Measurements from ENCODE around the gene CALCB. TPM values are rescaled to one million over a fixed set of nuclear protein-coding genes. Genes with fewer than 3 reads are reported as not detected.

The CALCB gene
- total RNA-seq, 1 donor from 2014 or later, result not detected

- Mint-ChIP-seq H3K9me3 (peaks cover 6% of the 10 kb centered on the region), H3K36me3 (no peaks in the 10 kb centered on the region), H3K27ac (no peak overlapping the region), H3K27me3 (peaks cover 20% of the 10 kb centered on the region), H3K4me3 (no peak overlapping the region), H3K4me1 (ENCODE audit: unreplicated experiment) (no peaks in the 10 kb centered on the region)
- no peak for DNase-seq (ENCODE audit: extremely low spot score, unreplicated experiment)
- TF ChIP-seq CTCF (conservative IDR thresholded peaks at IDR 0.05), result no peak
These were observed 18.2 kb downstream of the CALCB start for GRCh38 chr11:15091625-15092024.

GRCh38 chr11:15093432-15093831 is 20.0 kb downstream of the CALCB start:
- DNase-seq (ENCODE audit: extremely low spot score, unreplicated experiment), result no peak
- Mint-ChIP-seq H3K4me1 (ENCODE audit: unreplicated experiment) (no peaks in the 10 kb centered on the region), H3K27me3 (peaks cover 23% of the 10 kb centered on the region), H3K27ac (no peak overlapping the region), H3K4me3 (no peak overlapping the region), H3K9me3 (no peaks in the 10 kb centered on the region), H3K36me3 (no peaks in the 10 kb centered on the region)
- no peak for TF ChIP-seq CTCF (conservative IDR thresholded peaks at IDR 0.05)

- no peaks in the 10 kb centered on the region for H3K4me1 Mint-ChIP-seq (ENCODE audit: unreplicated experiment)
- H3K9me3 Mint-ChIP-seq, result no peaks in the 10 kb centered on the region
- peaks cover 43% of the 10 kb centered on the region for H3K27me3 Mint-ChIP-seq
- H3K36me3 Mint-ChIP-seq, result no peaks in the 10 kb centered on the region
- no peak for DNase-seq (ENCODE audit: extremely low spot score, unreplicated experiment)
- H3K27ac Mint-ChIP-seq, result no peak overlapping the region
- no peak overlapping the region for H3K4me3 Mint-ChIP-seq
- no peak for TF ChIP-seq CTCF (conservative IDR thresholded peaks at IDR 0.05)
These were observed 22.4 kb downstream of the CALCB start for GRCh38 chr11:15095736-15096228.

GRCh38 chr11:15097411-15097810 is 24.0 kb downstream of the CALCB start:
- no peaks in the 10 kb centered on the region for H3K4me1 Mint-ChIP-seq (ENCODE audit: unreplicated experiment)
- H3K27ac Mint-ChIP-seq, result no peak overlapping the region
- DNase-seq (ENCODE audit: extremely low spot score, unreplicated experiment), result no peak
- no peak overlapping the region for H3K4me3 Mint-ChIP-seq
- H3K27me3 Mint-ChIP-seq, result peaks cover 46% of the 10 kb centered on the region
- no peak for TF ChIP-seq CTCF (conservative IDR thresholded peaks at IDR 0.05)
- H3K9me3 Mint-ChIP-seq, result no peaks in the 10 kb centered on the region
- no peaks in the 10 kb centered on the region for H3K36me3 Mint-ChIP-seq

- H3K36me3 Mint-ChIP-seq, result no peaks in the 10 kb centered on the region
- TF ChIP-seq CTCF (conservative IDR thresholded peaks at IDR 0.05), result no peak
- peaks cover 51% of the 10 kb centered on the region for H3K27me3 Mint-ChIP-seq
- peaks cover 6% of the 10 kb centered on the region for H3K9me3 Mint-ChIP-seq
- H3K27ac Mint-ChIP-seq, result no peak overlapping the region
- no peak overlapping the region for H3K4me3 Mint-ChIP-seq
- DNase-seq (ENCODE audit: extremely low spot score, unreplicated experiment), result no peak
- H3K4me1 Mint-ChIP-seq (ENCODE audit: unreplicated experiment), result no peaks in the 10 kb centered on the region
These were observed 25.9 kb downstream of the CALCB start for GRCh38 chr11:15099267-15099666.

Data from type B pancreatic cell (in vitro differentiated cells).